Muscle of arm (tissue), 12 donors: ENCODE results near the gene OR2J2. TPM values are rescaled to one million over a fixed set of nuclear protein-coding genes. Genes with fewer than 3 reads are reported as not detected.
"Not testable (repeated sequence)": the region's sequence is repeated elsewhere in the genome, so short reads cannot be mapped to it uniquely, and the experiment has no call there.

ENCODE experiments used
- DNase-seq: peaks from one replicate; pipeline ENCODE4 v3.0.0-alpha.2; 2013
- polyA plus RNA-seq, 12 donors: library from polyadenylated mRNA; unstranded; fragments of 120-200 nt; gene quantifications; one replicate each; pipeline ENCODE4 v1.2.1, GENCODE V29; 2013; ENCODE audit not compliant: insufficient read length in 12 of 12

The OR2J2 gene
- polyA plus RNA-seq, 12 donors, result not detected

- DNase-seq, result not testable (repeated sequence)
Observed at GRCh38 chr6:29218056-29218455, 47.3 kb downstream of the OR2J2 start.

Other genes starting within 250 kb of the OR2J2 start
- 10 to 100 TPM in 11 of 12 donors, not detected in 1; 36.6 to 56.1 (median 46.9) TPM for gene TRIM27, start 246.9 kb upstream of the OR2J2 start, polyA plus RNA-seq
- gene ZNF311, start 165.6 kb upstream of the OR2J2 start, polyA plus RNA-seq, result 1 to 10 TPM in 10 of 12 donors, not detected in 2; 1.6 to 3.1 (median 2.5) TPM
- not detected for gene OR2W1, start 125.7 kb upstream of the OR2J2 start, polyA plus RNA-seq
- gene OR2B3, start 83.6 kb upstream of the OR2J2 start, polyA plus RNA-seq, result not detected
- gene OR2J1, start 71.4 kb upstream of the OR2J2 start, polyA plus RNA-seq, result not detected
- not detected for gene OR2J3, start 62.8 kb upstream of the OR2J2 start, polyA plus RNA-seq
- gene OR14J1, start 130.8 kb downstream of the OR2J2 start, polyA plus RNA-seq, result under 1 TPM in 10 of 12 donors, not detected in 2; 0.01 to 0.11 (median 0.05) TPM
- gene OR5V1, start 198.0 kb downstream of the OR2J2 start, polyA plus RNA-seq, result not detected
- not detected for gene OR12D3, start 204.4 kb downstream of the OR2J2 start, polyA plus RNA-seq
- not detected for gene OR12D2, start 224.7 kb downstream of the OR2J2 start, polyA plus RNA-seq
- gene OR12D1, start 244.0 kb downstream of the OR2J2 start, polyA plus RNA-seq, result not detected